Thymus (tissue), 11 donors: Measurements from ENCODE around the gene ODAD4. TPM values are rescaled to one million over a fixed set of nuclear protein-coding genes. Genes with fewer than 3 reads are reported as not detected.
A peak's percentile ranks its signal among the peaks of the same experiment; 100 is the strongest.

Experiments
- DNase-seq, 9 donors: peaks; one replicate each; pipeline ENCODE4 v3.0.0-alpha.2; 2013; ENCODE audit warnings: low spot score in 9 of 9, low read depth in 6 of 9, missing footprints in 1 of 9
- H3K27ac ChIP-seq, 2 donors: one replicate each; pipeline ENCODE4 v1.5.1; 2013; ENCODE audit warnings: control low read depth in 1 of 2, low read depth in 1 of 2, low read length in 1 of 2, mild to moderate bottlenecking in 1 of 2, moderate library complexity in 1 of 2
- H3K27me3 ChIP-seq, 2 donors: one replicate each; pipeline ENCODE4 v1.5.1; 2013; ENCODE audit warnings: low read length in 1 of 2; ENCODE audit not compliant: control insufficient read depth in 2 of 2, insufficient read depth in 1 of 2
- H3K36me3 ChIP-seq, 2 donors: one replicate each; pipeline ENCODE4 v1.5.1; 2013; ENCODE audit warnings: low read length in 1 of 2, mild to moderate bottlenecking in 1 of 2, moderate library complexity in 1 of 2; ENCODE audit not compliant: control insufficient read depth in 2 of 2, insufficient read depth in 2 of 2
- H3K4me1 ChIP-seq, 2 donors: one replicate each; pipeline ENCODE4 v1.5.1; 2013; ENCODE audit warnings: low read length in 2 of 2; ENCODE audit not compliant: control insufficient read depth in 2 of 2, insufficient read depth in 2 of 2
- H3K4me3 ChIP-seq, 2 donors: one replicate each; pipeline ENCODE4 v1.5.1; 2013; ENCODE audit warnings: low read length in 2 of 2, control low read depth in 1 of 2, mild to moderate bottlenecking in 1 of 2
- H3K9me3 ChIP-seq, 2 donors: one replicate each; pipeline ENCODE4 v1.5.1; 2013; ENCODE audit warnings: low read length in 1 of 2, mild to moderate bottlenecking in 1 of 2; ENCODE audit not compliant: control insufficient read depth in 2 of 2, insufficient read depth in 1 of 2
- WGBS: extraction: QIAGEN DNeasy Blood & Tissue Kit; methylation state at CpG from one replicate; pipeline ENCODE4 v1.1.7; 2013; 5-methylcytosine and 5-hydroxymethylcytosine counted together
- polyA plus RNA-seq: library from polyadenylated mRNA; stranded (reverse); fragments of 200-250 nt; gene quantifications from one replicate; pipeline ENCODE4 v1.2.3, GENCODE V29; 2013
- total RNA-seq: library from RNA; stranded (reverse); fragments of 120-200 nt; gene quantifications from one replicate; pipeline ENCODE4 v1.2.4, GENCODE V29; 2013
- donor health status: healthy.

The ODAD4 gene
- total and polyA plus RNA-seq, 2 donors, result 0.61 to 1.4 TPM

GRCh38 chr17:41982026-41982760 is 51.8 kb downstream of the ODAD4 start:
- peaks cover 84 to 85% of the 10 kb centered on the region in 2 donors for H3K36me3 ChIP-seq
- H3K9me3 ChIP-seq, result no peaks in the 10 kb centered on the region
- H3K4me3 ChIP-seq, result no peak overlapping the region
- no peaks in the 10 kb centered on the region for H3K4me1 ChIP-seq
- no peaks in the 10 kb centered on the region for H3K27me3 ChIP-seq
- WGBS, result 95% methylated on average over 14 of the region's 14 CpGs
- no peak overlapping the region for H3K27ac ChIP-seq
- DNase-seq, result peak in 1 of 9 donors; percentile 21

GRCh38 chr17:41984454-41984853 is 54.0 kb downstream of the ODAD4 start:
- no peak for DNase-seq
- Histone ChIP-seq H3K4me1 (no peaks in the 10 kb centered on the region), H3K27me3 (no peaks in the 10 kb centered on the region), H3K9me3 (no peaks in the 10 kb centered on the region), H3K27ac (no peak overlapping the region), H3K36me3 (peaks cover 87 to 89% of the 10 kb centered on the region in 2 donors), H3K4me3 (no peak overlapping the region)
- 97% methylated on average over 8 of the region's 8 CpGs for WGBS

GRCh38 chr17:41985919-41986318 is 55.5 kb downstream of the ODAD4 start:
- H3K36me3 ChIP-seq, result peaks cover 84 to 92% of the 10 kb centered on the region in 2 donors
- 96% methylated on average over 8 of the region's 8 CpGs for WGBS
- H3K27me3 ChIP-seq, result no peaks in the 10 kb centered on the region
- no peak overlapping the region for H3K4me3 ChIP-seq
- H3K9me3 ChIP-seq, result no peaks in the 10 kb centered on the region
- no peak for DNase-seq
- H3K4me1 ChIP-seq, result no peaks in the 10 kb centered on the region
- H3K27ac ChIP-seq, result no peak overlapping the region

- no peak overlapping the region for H3K4me3 ChIP-seq
- H3K36me3 ChIP-seq, result peaks cover 79 to 92% of the 10 kb centered on the region in 2 donors
- no peaks in the 10 kb centered on the region for H3K9me3 ChIP-seq
- H3K27ac ChIP-seq, result no peak overlapping the region
- no peak for DNase-seq
- H3K4me1 ChIP-seq, result no peaks in the 10 kb centered on the region
- 97% methylated on average over 1 of the region's 1 CpG for WGBS
- no peaks in the 10 kb centered on the region for H3K27me3 ChIP-seq
These were observed 56.2 kb downstream of the ODAD4 start for GRCh38 chr17:41986634-41987033.

GRCh38 chr17:41987642-41988041 is 57.2 kb downstream of the ODAD4 start:
- Histone ChIP-seq H3K4me1 (no peaks in the 10 kb centered on the region), H3K36me3 (peaks cover 80 to 92% of the 10 kb centered on the region in 2 donors), H3K27me3 (no peaks in the 10 kb centered on the region), H3K27ac (no peak overlapping the region), H3K4me3 (no peak overlapping the region), H3K9me3 (no peaks in the 10 kb centered on the region)
- WGBS, result over 99% methylated on average over 3 of the region's 3 CpGs
- no peak for DNase-seq

- over 99% methylated on average over 2 of the region's 2 CpGs for WGBS
- Histone ChIP-seq H3K4me3 (no peak overlapping the region), H3K4me1 (no peaks in the 10 kb centered on the region), H3K27ac (no peak overlapping the region), H3K9me3 (no peaks in the 10 kb centered on the region), H3K36me3 (peaks cover 77 to 91% of the 10 kb centered on the region in 2 donors), H3K27me3 (no peaks in the 10 kb centered on the region)
- DNase-seq, result no peak
These were observed 58.0 kb downstream of the ODAD4 start for GRCh38 chr17:41988418-41988817.

- no peaks in the 10 kb centered on the region for H3K4me1 ChIP-seq
- peaks cover 70 to 93% of the 10 kb centered on the region in 2 donors for H3K36me3 ChIP-seq
- WGBS, result 98% methylated on average over 5 of the region's 5 CpGs
- H3K4me3 ChIP-seq, result no peak overlapping the region
- H3K27me3 ChIP-seq, result no peaks in the 10 kb centered on the region
- H3K27ac ChIP-seq, result no peak overlapping the region
- no peaks in the 10 kb centered on the region for H3K9me3 ChIP-seq
- DNase-seq, result no peak
These were observed 59.4 kb downstream of the ODAD4 start for GRCh38 chr17:41989702-41990419.

- 96% methylated on average over 3 of the region's 3 CpGs for WGBS
- Histone ChIP-seq H3K9me3 (no peaks in the 10 kb centered on the region), H3K27me3 (no peaks in the 10 kb centered on the region), H3K27ac (no peak overlapping the region), H3K36me3 (peaks cover 73 to 94% of the 10 kb centered on the region in 2 donors), H3K4me3 (no peak overlapping the region), H3K4me1 (no peaks in the 10 kb centered on the region)
- DNase-seq, result no peak
These were observed 62.2 kb downstream of the ODAD4 start for GRCh38 chr17:41992576-41992975.

- WGBS, result 98% methylated on average over 2 of the region's 2 CpGs
- H3K36me3 ChIP-seq, result peaks cover 68 to 88% of the 10 kb centered on the region in 2 donors
- DNase-seq, result no peak
- H3K4me1 ChIP-seq, result no peaks in the 10 kb centered on the region
- H3K27ac ChIP-seq, result no peak overlapping the region
- H3K27me3 ChIP-seq, result no peaks in the 10 kb centered on the region
- H3K9me3 ChIP-seq, result no peaks in the 10 kb centered on the region
- no peak overlapping the region for H3K4me3 ChIP-seq
These were observed 66.4 kb downstream of the ODAD4 start for GRCh38 chr17:41996855-41997164.
